ENCODE data around the gene GRK5. TPM values are rescaled to one million over a fixed set of nuclear protein-coding genes. Genes with fewer than 3 reads are reported as not detected.

GRK5 gene
- total and polyA plus RNA-seq, 9 of the 15 experiments (the other 6 are each of a cell fraction or from before 2014, with no cell fraction given): 0.46 to 0.83 (median 0.67) TPM; not detected in 2

DNA sequence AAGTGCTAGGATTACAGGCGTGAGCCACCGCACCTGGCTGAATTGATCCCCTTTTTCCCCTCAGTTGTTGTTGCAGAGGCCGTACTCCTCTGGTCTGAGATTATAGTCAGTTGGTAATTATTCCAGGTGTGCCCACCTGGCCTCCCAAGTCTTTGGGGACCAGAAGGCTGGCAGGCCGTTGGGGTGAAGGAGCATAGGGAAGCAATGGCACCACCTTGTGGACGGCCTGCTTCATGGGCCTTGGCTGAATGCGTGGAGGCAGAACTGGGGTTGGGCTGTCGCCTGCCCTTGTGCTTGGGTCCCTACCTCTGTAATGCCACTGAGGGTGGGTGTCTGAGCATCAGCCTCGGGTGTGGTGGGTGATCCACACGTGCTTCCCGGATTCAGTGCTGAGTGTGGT lies 209.5 kb downstream of the GRK5 start (continued):
- no peak for TF ChIP-seq SAFB2 (IDR thresholded peaks at IDR 0.05; ENCODE audit: borderline replicate concordance, low read depth, low read length, severe bottlenecking)
- no peak for TF ChIP-seq IRF2 (CRISPR knock-in tag; IDR thresholded peaks at IDR 0.05)
- peak; percentile 65; the same call in 1 of the 2 replicates for TF ChIP-seq ZEB2 (IDR thresholded peaks at IDR 0.05)
- no peak for TF ChIP-seq BACH1 (tag; IDR thresholded peaks at IDR 0.05)
- TF ChIP-seq SP2 (IDR thresholded peaks at IDR 0.05; ENCODE audit: extremely low read depth, low read depth, low read length, poor library complexity, severe bottlenecking): no peak
- no peak for TF ChIP-seq RBM17 (IDR thresholded peaks at IDR 0.05; ENCODE audit: borderline replicate concordance, low read depth, low read length)
- TF ChIP-seq RBM14 (IDR thresholded peaks at IDR 0.05; ENCODE audit: borderline replicate concordance, insufficient read depth, low read depth, low read length): no peak
- no peak for TF ChIP-seq MAZ (CRISPR knock-in tag; conservative IDR thresholded peaks at IDR 0.05 in 1 of 2, IDR thresholded peaks at IDR 0.05 in 1 of 2)
- no peak for TF ChIP-seq NFIX (CRISPR knock-in tag; IDR thresholded peaks at IDR 0.05; ENCODE audit: low read depth)
- TF ChIP-seq, protein P1, sequence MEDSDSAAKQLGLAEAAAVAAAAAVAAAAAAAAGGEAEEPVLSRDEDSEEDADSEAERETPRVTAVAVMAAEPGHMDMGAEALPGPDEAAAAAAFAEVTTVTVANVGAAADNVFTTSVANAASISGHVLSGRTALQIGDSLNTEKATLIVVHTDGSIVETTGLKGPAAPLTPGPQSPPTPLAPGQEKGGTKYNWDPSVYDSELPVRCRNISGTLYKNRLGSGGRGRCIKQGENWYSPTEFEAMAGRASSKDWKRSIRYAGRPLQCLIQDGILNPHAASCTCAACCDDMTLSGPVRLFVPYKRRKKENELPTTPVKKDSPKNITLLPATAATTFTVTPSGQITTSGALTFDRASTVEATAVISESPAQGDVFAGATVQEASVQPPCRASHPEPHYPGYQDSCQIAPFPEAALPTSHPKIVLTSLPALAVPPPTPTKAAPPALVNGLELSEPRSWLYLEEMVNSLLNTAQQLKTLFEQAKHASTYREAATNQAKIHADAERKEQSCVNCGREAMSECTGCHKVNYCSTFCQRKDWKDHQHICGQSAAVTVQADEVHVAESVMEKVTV (CRISPR knock-in tag; IDR thresholded peaks at IDR 0.05): peak; percentile 49; the same call in 1 of the 2 replicates
- peak; percentile 90 for TF ChIP-seq STAG1 (CRISPR knock-in tag; IDR thresholded peaks at IDR 0.05; ENCODE audit: borderline replicate concordance)
- TF ChIP-seq ZNF717 (CRISPR knock-in tag; IDR thresholded peaks at IDR 0.05): no peak
- 0 out of 4 replicates have a peak, but pooled peaks of 1 of the 2 experiments have one; percentile 8 for TF ChIP-seq RCOR1 (IDR thresholded peaks at IDR 0.05; ENCODE audit: borderline replicate concordance in 1 of 2, low read depth in 2 of 2, low read length in 2 of 2)
- TF ChIP-seq THRAP3 (IDR thresholded peaks at IDR 0.05; ENCODE audit: borderline replicate concordance): no peak
- no peak for TF ChIP-seq ADNP (tag; IDR thresholded peaks at IDR 0.05)
- no peak for TF ChIP-seq MEIS2 (IDR thresholded peaks at IDR 0.05; ENCODE audit: partially characterized antibody)
- TF ChIP-seq CTBP1 (IDR thresholded peaks at IDR 0.05; ENCODE audit: borderline replicate concordance): peak; percentile 31; the same call in 1 of the 2 replicates
- TF ChIP-seq, protein P2, sequence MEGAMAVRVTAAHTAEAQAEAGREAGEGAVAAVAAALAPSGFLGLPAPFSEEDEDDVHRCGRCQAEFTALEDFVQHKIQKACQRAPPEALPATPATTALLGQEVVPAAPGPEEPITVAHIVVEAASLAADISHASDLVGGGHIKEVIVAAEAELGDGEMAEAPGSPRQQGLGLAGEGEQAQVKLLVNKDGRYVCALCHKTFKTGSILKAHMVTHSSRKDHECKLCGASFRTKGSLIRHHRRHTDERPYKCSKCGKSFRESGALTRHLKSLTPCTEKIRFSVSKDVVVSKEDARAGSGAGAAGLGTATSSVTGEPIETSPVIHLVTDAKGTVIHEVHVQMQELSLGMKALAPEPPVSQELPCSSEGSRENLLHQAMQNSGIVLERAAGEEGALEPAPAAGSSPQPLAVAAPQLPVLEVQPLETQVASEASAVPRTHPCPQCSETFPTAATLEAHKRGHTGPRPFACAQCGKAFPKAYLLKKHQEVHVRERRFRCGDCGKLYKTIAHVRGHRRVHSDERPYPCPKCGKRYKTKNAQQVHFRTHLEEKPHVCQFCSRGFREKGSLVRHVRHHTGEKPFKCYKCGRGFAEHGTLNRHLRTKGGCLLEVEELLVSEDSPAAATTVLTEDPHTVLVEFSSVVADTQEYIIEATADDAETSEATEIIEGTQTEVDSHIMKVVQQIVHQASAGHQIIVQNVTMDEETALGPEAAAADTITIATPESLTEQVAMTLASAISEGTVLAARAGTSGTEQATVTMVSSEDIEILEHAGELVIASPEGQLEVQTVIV (CRISPR knock-in tag; IDR thresholded peaks at IDR 0.05; ENCODE audit: borderline replicate concordance): no peak
- TF ChIP-seq XRCC5 (IDR thresholded peaks at IDR 0.05; ENCODE audit: low read depth, low read length): no peak
- TF ChIP-seq NFXL1 (CRISPR knock-in tag; IDR thresholded peaks at IDR 0.05): no peak
- no peak for TF ChIP-seq MCM7 (IDR thresholded peaks at IDR 0.05)
- no peak for TF ChIP-seq ZFP36 (IDR thresholded peaks at IDR 0.05; ENCODE audit: low read depth, low read length, partially characterized antibody)
- TF ChIP-seq NFE2 (IDR thresholded peaks at IDR 0.05; ENCODE audit: low read depth): no peak
- TF ChIP-seq RBM25 (IDR thresholded peaks at IDR 0.05; ENCODE audit: low read depth, low read length, severe bottlenecking): no peak
- TF ChIP-seq NR1H2 (CRISPR knock-in tag; IDR thresholded peaks at IDR 0.05): no peak
- no peak for TF ChIP-seq NCOA4 (IDR thresholded peaks at IDR 0.05; ENCODE audit: partially characterized antibody)
- no peak for TF ChIP-seq ZNF384 (IDR thresholded peaks at IDR 0.05; ENCODE audit: low read depth, low read length)

All from K562 (cell line).